Stimulated activated naive CD8-positive, alpha-beta T cell treated with anti-CD3 and anti-CD28 coated beads, Interleukin-15, Interleukin-2, amounts not matched to agents 100 ng/mL and 50 ng/mL, for 24 hours (primary cell): Measurements from ENCODE around the gene MMP14.
"Not testable (repeated sequence)": the region's sequence is repeated elsewhere in the genome, so short reads cannot be mapped to it uniquely, and the experiment has no call there.

Experiments used
- H3K27ac Mint-ChIP-seq: one replicate; pipeline ENCODE4 v1.8.0; 2021; ENCODE audit warnings: mild to moderate bottlenecking, mixed read lengths
- H3K27me3 Mint-ChIP-seq: one replicate; pipeline ENCODE4 v1.8.0; 2021; ENCODE audit warnings: mixed read lengths
- H3K36me3 Mint-ChIP-seq: one replicate; pipeline ENCODE4 v1.8.0; 2021; ENCODE audit warnings: low read depth, mixed read lengths
- H3K4me1 Mint-ChIP-seq: one replicate; pipeline ENCODE4 v1.8.0; 2021; ENCODE audit warnings: low read depth, mixed read lengths
- H3K4me3 Mint-ChIP-seq: one replicate; pipeline ENCODE4 v1.8.0; 2021; ENCODE audit warnings: mild to moderate bottlenecking, mixed read lengths
- H3K9me3 Mint-ChIP-seq: one replicate; pipeline ENCODE4 v1.8.0; 2021; ENCODE audit warnings: mixed read lengths

MMP14 gene

DNA sequence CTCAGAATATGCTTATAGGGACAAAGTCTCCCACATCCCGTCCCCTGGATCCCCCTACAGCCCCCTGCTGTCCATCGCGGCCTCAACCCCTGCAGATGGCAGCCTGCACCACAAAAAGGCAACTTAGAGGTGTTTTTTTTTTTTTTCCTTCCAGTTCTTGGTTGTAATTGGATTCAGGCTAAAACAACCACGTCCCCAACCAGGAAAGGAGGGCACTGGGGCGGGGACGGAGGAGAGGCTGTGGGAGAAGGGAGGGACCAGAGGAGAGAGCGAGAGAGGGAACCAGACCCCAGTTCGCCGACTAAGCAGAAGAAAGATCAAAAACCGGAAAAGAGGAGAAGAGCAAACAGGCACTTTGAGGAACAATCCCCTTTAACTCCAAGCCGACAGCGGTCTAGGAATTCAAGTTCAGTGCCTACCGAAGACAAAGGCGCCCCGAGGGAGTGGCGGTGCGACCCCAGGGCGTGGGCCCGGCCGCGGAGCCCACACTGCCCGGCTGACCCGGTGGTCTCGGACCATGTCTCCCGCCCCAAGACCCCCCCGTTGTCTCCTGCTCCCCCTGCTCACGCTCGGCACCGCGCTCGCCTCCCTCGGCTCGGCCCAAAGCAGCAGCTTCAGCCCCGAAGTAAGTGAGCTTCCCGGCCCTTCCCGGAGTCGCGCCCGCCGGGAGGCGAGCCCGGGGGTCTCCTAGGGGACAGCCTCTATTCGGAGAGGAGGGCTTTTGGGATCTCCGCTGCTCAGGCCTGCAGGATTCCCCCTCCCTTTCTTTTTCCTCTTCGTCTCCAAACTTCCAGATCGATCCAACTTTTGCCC, at the start of gene MMP14:
MMP14 (plus strand) TSS at position 285 of the 813 bp plus-strand sequence; CDS start at position 518, 233 bp downstream.
- Mint-ChIP-seq H3K4me3 (peak within 1 kb of the TSS; percentile 72), H3K36me3 (peaks cover 32% of the 10 kb centered on the region), H3K27ac (peak within 1 kb of the TSS; percentile 5), H3K4me1 (peaks cover 30% of the 10 kb centered on the region), H3K9me3 (no peaks in the 10 kb centered on the region), H3K27me3 (peaks cover 13% of the 10 kb centered on the region)

GRCh38 chr14:22786685-22787084, 49.7 kb upstream of the MMP14 start:
- Mint-ChIP-seq H3K27me3 (no peaks in the 10 kb centered on the region), H3K4me3 (no peak overlapping the region), H3K4me1 (peaks cover 19% of the 10 kb centered on the region), H3K36me3 (no peaks in the 10 kb centered on the region), H3K27ac (no peak overlapping the region), H3K9me3 (no peaks in the 10 kb centered on the region)

DNA sequence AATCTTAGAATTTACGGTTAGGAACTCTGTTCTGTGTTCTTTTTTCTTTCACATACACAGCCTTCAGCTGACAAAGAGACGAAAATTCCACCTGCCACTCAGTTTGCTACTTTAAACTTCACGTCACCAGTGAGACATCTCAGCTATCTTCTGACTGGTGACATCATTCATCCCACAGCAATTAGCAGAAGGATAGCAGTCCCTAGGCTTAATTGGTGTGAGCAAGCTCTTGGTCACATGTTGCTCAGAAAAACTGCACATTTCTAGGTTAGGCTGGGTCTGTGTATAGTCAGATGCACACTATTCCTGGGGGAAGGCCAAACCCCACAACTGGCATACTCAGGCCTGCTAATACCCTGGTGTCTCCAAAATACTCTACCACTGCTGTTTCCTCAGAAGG, 45.1 kb upstream of the MMP14 start:
- H3K27ac Mint-ChIP-seq, result peak overlapping the region; percentile 52
- peaks cover 4% of the 10 kb centered on the region for H3K27me3 Mint-ChIP-seq
- no peak overlapping the region for H3K4me3 Mint-ChIP-seq
- no peaks in the 10 kb centered on the region for H3K9me3 Mint-ChIP-seq
- H3K36me3 Mint-ChIP-seq, result no peaks in the 10 kb centered on the region
- peaks cover 19% of the 10 kb centered on the region for H3K4me1 Mint-ChIP-seq

- H3K27ac Mint-ChIP-seq, result no peak overlapping the region
- H3K36me3 Mint-ChIP-seq, result no peaks in the 10 kb centered on the region
- peaks cover 4% of the 10 kb centered on the region for H3K27me3 Mint-ChIP-seq
- H3K4me3 Mint-ChIP-seq, result no peak overlapping the region
- H3K4me1 Mint-ChIP-seq, result peaks cover 19% of the 10 kb centered on the region
- no peaks in the 10 kb centered on the region for H3K9me3 Mint-ChIP-seq
Observed at GRCh38 chr14:22792158-22792557, 44.2 kb upstream of the MMP14 start.

- H3K9me3 Mint-ChIP-seq, H3K27ac Mint-ChIP-seq, H3K27me3 Mint-ChIP-seq, H3K36me3 Mint-ChIP-seq, H3K4me3 Mint-ChIP-seq: not testable (repeated sequence)
- peaks cover 19% of the 10 kb centered on the region for H3K4me1 Mint-ChIP-seq
Observed at GRCh38 chr14:22793550-22793949, 42.8 kb upstream of the MMP14 start.

- Mint-ChIP-seq H3K36me3 (no peaks in the 10 kb centered on the region), H3K27ac (no peak overlapping the region), H3K4me1 (peaks cover 19% of the 10 kb centered on the region), H3K4me3 (no peak overlapping the region), H3K27me3 (peaks cover 8% of the 10 kb centered on the region), H3K9me3 (no peaks in the 10 kb centered on the region)
Observed at GRCh38 chr14:22793976-22794375, 42.4 kb upstream of the MMP14 start.

DNA sequence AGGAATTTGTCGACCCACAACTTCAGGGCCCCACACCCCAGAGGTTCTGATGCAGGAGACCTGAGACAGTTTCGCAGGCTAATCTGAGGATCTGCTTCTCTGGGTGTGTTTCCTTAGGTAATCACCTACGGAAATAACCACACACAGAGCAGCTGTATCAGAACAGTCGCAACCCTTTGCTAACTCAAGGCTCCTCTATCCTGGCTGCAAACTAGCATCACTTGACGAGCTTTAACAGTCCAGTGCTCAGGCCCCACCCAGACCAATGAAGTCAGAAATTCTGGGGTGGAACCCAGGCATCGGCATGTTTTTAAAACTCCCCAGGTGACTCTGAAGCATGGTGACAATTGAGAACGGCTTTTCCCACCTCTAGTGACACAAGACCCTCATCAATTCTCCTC, 41.8 kb upstream of the MMP14 start:
- Mint-ChIP-seq H3K36me3 (no peaks in the 10 kb centered on the region), H3K27ac (peak overlapping the region; percentile 58), H3K4me3 (no peak overlapping the region), H3K9me3 (no peaks in the 10 kb centered on the region), H3K27me3 (peaks cover 11% of the 10 kb centered on the region), H3K4me1 (peaks cover 19% of the 10 kb centered on the region)

DNA sequence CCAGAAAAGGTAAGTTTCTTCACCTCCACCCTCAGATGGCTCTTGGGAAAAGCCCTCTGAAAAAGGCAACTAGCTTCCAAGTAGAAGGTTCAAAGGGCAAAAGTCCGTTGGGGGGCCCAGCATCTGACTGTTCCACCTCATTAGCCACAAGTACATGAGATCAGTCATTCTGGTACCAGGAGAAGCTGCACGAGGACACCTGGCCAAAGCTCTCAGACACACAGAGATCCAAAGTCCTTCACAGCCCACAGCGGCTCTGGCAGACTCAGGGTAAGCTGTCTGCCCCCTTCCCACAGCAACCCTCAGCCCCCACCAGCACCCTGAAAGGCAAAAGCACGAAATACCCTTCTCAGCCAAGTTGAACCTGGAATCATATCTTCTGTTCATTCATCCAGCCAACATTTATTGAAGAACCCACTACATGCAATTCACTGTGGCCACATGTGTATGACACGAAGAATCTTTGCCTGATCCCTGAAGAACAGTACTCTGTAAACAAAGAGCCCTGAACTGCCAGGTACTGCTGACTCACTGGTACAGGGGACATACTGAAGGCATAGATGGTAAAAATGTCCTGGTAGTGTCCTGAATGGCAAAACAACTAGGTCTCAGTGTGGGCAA, 40.2 kb upstream of the MMP14 start:
- Mint-ChIP-seq H3K4me1 (peaks cover 9% of the 10 kb centered on the region), H3K27me3 (peaks cover 23% of the 10 kb centered on the region), H3K9me3 (no peaks in the 10 kb centered on the region), H3K36me3 (no peaks in the 10 kb centered on the region), H3K4me3 (no peak overlapping the region), H3K27ac (no peak overlapping the region)

GRCh38 chr14:22797017-22797917, 39.1 kb upstream of the MMP14 start:
- Mint-ChIP-seq H3K27ac (no peak overlapping the region), H3K4me1 (peaks cover 5% of the 10 kb centered on the region), H3K9me3 (no peaks in the 10 kb centered on the region), H3K27me3 (peaks cover 27% of the 10 kb centered on the region), H3K36me3 (no peaks in the 10 kb centered on the region), H3K4me3 (no peak overlapping the region)

- no peak overlapping the region for H3K4me3 Mint-ChIP-seq
Observed at GRCh38 chr14:22798528-22798927, 37.9 kb upstream of the MMP14 start.

GRCh38 chr14:22800346-22800745, 36.0 kb upstream of the MMP14 start:
- Mint-ChIP-seq H3K27ac (no peak overlapping the region), H3K27me3 (peaks cover 27% of the 10 kb centered on the region), H3K9me3 (no peaks in the 10 kb centered on the region), H3K4me3 (no peak overlapping the region), H3K36me3 (no peaks in the 10 kb centered on the region), H3K4me1 (peaks cover 12% of the 10 kb centered on the region)

More at GRCh38 chr14:22798528-22798927, 37.9 kb upstream of the MMP14 start:
- no peak overlapping the region for H3K27ac Mint-ChIP-seq
- peaks cover 5% of the 10 kb centered on the region for H3K4me1 Mint-ChIP-seq
- peaks cover 27% of the 10 kb centered on the region for H3K27me3 Mint-ChIP-seq
- H3K36me3 Mint-ChIP-seq, result no peaks in the 10 kb centered on the region
- H3K9me3 Mint-ChIP-seq, result no peaks in the 10 kb centered on the region

- Mint-ChIP-seq H3K27me3 (peaks cover 24% of the 10 kb centered on the region), H3K4me3 (no peak overlapping the region), H3K9me3 (no peaks in the 10 kb centered on the region), H3K27ac (no peak overlapping the region), H3K4me1 (peaks cover 12% of the 10 kb centered on the region), H3K36me3 (no peaks in the 10 kb centered on the region)
Observed at GRCh38 chr14:22801716-22802115, 34.7 kb upstream of the MMP14 start.

GRCh38 chr14:22802860-22803686, 33.3 kb upstream of the MMP14 start:
- Mint-ChIP-seq H3K4me3 (no peak overlapping the region), H3K9me3 (no peaks in the 10 kb centered on the region), H3K27me3 (peaks cover 24% of the 10 kb centered on the region), H3K36me3 (no peaks in the 10 kb centered on the region), H3K4me1 (peaks cover 12% of the 10 kb centered on the region), H3K27ac (no peak overlapping the region)

GRCh38 chr14:22803687-22803974, 32.8 kb upstream of the MMP14 start:
- Mint-ChIP-seq H3K36me3 (no peaks in the 10 kb centered on the region), H3K4me3 (no peak overlapping the region)

More at GRCh38 chr14:22803687-22803974, 32.8 kb upstream of the MMP14 start:
- no peaks in the 10 kb centered on the region for H3K9me3 Mint-ChIP-seq
- H3K4me1 Mint-ChIP-seq, result peaks cover 12% of the 10 kb centered on the region
- peaks cover 23% of the 10 kb centered on the region for H3K27me3 Mint-ChIP-seq
- no peak overlapping the region for H3K27ac Mint-ChIP-seq
